ENCODE measurements around the gene FBXW8. TPM values are rescaled to one million over a fixed set of nuclear protein-coding genes. Genes with fewer than 3 reads are reported as not detected.
A peak's percentile ranks its signal among the peaks of the same experiment; 100 is the strongest.

Gene FBXW8
- total RNA-seq, 3 donors from 2014 or later (not counting 1 experiment from before 2014, with no cell fraction given) = 11.5 to 16.0 (median 13.5) TPM

DNA sequence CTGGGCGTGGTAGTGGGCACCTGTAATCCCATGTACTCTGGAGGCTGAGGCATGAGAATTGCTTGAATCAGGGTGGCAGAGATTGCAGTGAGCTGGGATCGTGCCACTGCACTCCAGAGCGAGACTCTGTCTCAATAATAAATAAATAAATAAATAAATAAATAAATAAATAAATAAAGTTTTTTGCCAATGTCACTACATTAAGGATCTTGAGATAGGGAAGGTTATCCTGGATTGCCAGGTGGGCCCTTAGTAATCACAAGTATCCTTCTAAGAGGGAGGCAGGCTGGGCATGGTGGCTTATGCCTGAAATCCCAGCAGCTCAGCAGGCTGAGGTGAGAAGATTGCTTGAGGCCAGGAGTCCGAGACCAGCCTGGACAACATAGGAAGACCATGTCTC is 4.5 kb upstream of the FBXW8 start:
- H3K27me3 ChIP-seq (ENCODE audit: control insufficient read depth, insufficient read depth, low read length) = no peaks in the 10 kb centered on the region
- Mint-ChIP-seq H3K27ac (no peak overlapping the region), H3K4me3 (no peak overlapping the region), H3K4me1 (peaks cover 5 to 6% of the 10 kb centered on the region in 2 donors), H3K9me3 (no peaks in the 10 kb centered on the region), H3K27me3 (ENCODE audit: low read depth in 2 of 2) (peaks cover 17 to 21% of the 10 kb centered on the region in 2 donors), H3K36me3 (no peaks in the 10 kb centered on the region)
- H3K9me3 ChIP-seq (ENCODE audit: control insufficient read depth, insufficient read depth, low read length) = no peaks in the 10 kb centered on the region
- intact Hi-C loops (cut with micrococcal nuclease) = no loop called here
- H3K36me3 ChIP-seq (ENCODE audit: control insufficient read depth, insufficient read depth, low read length) = no peaks in the 10 kb centered on the region
- 92% methylated on average over 2 of the region's 4 CpGs for WGBS (ENCODE audit: insufficient coverage)
- ATAC-seq (no peak), DNase-seq (no peak)
- H3K4me3 ChIP-seq (ENCODE audit: low read length) = no peak overlapping the region
- no peak overlapping the region for H3K27ac ChIP-seq (ENCODE audit: low read length)
- peaks cover under 1% of the 10 kb centered on the region for H3K4me1 ChIP-seq (ENCODE audit: control insufficient read depth, insufficient read depth, low read length)
- TF ChIP-seq, protein P1, sequence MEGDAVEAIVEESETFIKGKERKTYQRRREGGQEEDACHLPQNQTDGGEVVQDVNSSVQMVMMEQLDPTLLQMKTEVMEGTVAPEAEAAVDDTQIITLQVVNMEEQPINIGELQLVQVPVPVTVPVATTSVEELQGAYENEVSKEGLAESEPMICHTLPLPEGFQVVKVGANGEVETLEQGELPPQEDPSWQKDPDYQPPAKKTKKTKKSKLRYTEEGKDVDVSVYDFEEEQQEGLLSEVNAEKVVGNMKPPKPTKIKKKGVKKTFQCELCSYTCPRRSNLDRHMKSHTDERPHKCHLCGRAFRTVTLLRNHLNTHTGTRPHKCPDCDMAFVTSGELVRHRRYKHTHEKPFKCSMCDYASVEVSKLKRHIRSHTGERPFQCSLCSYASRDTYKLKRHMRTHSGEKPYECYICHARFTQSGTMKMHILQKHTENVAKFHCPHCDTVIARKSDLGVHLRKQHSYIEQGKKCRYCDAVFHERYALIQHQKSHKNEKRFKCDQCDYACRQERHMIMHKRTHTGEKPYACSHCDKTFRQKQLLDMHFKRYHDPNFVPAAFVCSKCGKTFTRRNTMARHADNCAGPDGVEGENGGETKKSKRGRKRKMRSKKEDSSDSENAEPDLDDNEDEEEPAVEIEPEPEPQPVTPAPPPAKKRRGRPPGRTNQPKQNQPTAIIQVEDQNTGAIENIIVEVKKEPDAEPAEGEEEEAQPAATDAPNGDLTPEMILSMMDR (IDR thresholded peaks at IDR 0.05) = no peak

DNA sequence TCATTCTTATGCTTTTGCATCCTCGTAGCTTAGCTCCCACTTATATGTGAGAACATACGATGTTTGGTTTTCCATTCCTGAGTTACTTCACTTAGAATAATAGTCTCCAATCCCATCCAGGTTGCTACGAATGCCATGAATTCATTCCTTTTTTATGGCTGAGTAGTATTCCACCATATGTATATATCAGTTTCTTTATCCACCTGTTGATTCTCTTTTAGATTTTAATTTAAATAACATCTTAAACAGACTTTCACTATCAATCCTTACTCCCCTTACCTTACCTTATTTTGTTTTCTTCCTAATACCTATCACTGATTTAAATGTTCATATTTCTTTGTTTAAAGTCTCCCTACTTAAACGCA is 488 bp upstream of the FBXW8 start:
- Mint-ChIP-seq H3K9me3 (no peaks in the 10 kb centered on the region), H3K4me3 (peak overlapping the region; percentile 90), H3K27me3 (ENCODE audit: low read depth in 2 of 2) (peaks cover 0 to 3% of the 10 kb centered on the region in 2 donors), H3K27ac (peak overlapping the region; percentile 25 to 58), H3K36me3 (no peaks in the 10 kb centered on the region), H3K4me1 (peaks cover 21 to 26% of the 10 kb centered on the region in 2 donors)
- WGBS (ENCODE audit: insufficient coverage) = 64% methylated on average over 3 of the region's 4 CpGs
- H3K27ac ChIP-seq (ENCODE audit: low read length) = no peak overlapping the region
- DNase-seq (no peak), ATAC-seq (no peak)
- peak overlapping the region; percentile 48 for H3K4me3 ChIP-seq (ENCODE audit: low read length)
- H3K36me3 ChIP-seq (ENCODE audit: control insufficient read depth, insufficient read depth, low read length) = no peaks in the 10 kb centered on the region
- H3K9me3 ChIP-seq (ENCODE audit: control insufficient read depth, insufficient read depth, low read length) = no peaks in the 10 kb centered on the region
- peaks cover 11% of the 10 kb centered on the region for H3K4me1 ChIP-seq (ENCODE audit: control insufficient read depth, insufficient read depth, low read length)
- intact Hi-C loops (cut with micrococcal nuclease) = no loop called here
- H3K27me3 ChIP-seq (ENCODE audit: control insufficient read depth, insufficient read depth, low read length) = no peaks in the 10 kb centered on the region
- TF ChIP-seq, protein P1 (IDR thresholded peaks at IDR 0.05) = no peak

DNA sequence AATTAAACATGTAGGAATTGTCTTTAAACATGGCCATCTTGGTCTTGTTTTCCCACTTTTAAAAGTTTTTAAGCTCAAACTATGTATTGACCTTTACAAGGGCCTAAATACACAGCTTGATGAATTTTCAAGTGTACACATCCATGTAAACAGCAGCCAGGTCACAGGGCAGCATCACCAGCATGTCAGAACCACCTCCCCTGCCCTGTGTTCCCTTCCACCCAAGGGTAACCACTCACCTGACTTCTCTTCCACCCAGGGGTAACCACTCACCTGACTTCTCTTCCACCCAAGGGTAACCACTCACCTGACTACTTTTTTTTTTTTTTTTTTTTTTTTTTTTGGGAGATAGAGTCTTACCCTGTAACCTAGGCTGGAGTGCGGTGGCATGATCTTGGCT is 4.6 kb downstream of the FBXW8 start:
- WGBS (ENCODE audit: insufficient coverage) = 100% methylated on average over 1 of the region's 1 CpG
- H3K4me3 ChIP-seq (ENCODE audit: low read length) = no peak overlapping the region
- Mint-ChIP-seq H3K27ac (peak overlapping the region; percentile 78 to 94), H3K4me3 (no peak overlapping the region), H3K9me3 (peaks cover 0 to 2% of the 10 kb centered on the region in 2 donors), H3K36me3 (no peaks in the 10 kb centered on the region), H3K4me1 (peaks cover 55 to 64% of the 10 kb centered on the region in 2 donors), H3K27me3 (ENCODE audit: low read depth in 2 of 2) (peaks cover 0 to 3% of the 10 kb centered on the region in 2 donors)
- DNase-seq = no peak
- intact Hi-C loops (cut with micrococcal nuclease) = no loop called here
- H3K4me1 ChIP-seq (ENCODE audit: control insufficient read depth, insufficient read depth, low read length) = peaks cover 25% of the 10 kb centered on the region
- no peak for ATAC-seq
- TF ChIP-seq, protein P1 (IDR thresholded peaks at IDR 0.05) = no peak
- no peaks in the 10 kb centered on the region for H3K36me3 ChIP-seq (ENCODE audit: control insufficient read depth, insufficient read depth, low read length)
- H3K27me3 ChIP-seq (ENCODE audit: control insufficient read depth, insufficient read depth, low read length) = no peaks in the 10 kb centered on the region
- no peak overlapping the region for H3K27ac ChIP-seq (ENCODE audit: low read length)
- H3K9me3 ChIP-seq (ENCODE audit: control insufficient read depth, insufficient read depth, low read length) = no peaks in the 10 kb centered on the region

DNA sequence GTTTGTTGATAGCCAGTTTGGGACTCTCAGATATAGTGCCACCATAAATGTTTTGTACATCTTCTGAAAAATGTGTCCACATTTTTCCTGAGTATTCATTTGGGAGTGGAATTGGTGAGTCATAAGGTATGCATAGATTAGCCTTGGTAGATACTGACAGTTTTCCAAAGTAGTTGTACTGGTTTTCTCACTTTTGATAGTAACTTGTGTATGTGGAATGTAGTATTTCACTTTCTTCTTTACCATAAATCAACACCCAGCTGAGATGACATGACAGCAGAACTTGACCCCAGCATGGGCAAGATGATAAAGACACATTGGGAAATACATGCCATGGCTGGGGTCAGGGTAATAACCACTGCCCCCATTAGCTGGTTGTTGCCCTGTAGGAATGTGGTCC is 5.4 kb downstream of the FBXW8 start:
- Histone ChIP-seq H3K36me3 (ENCODE audit: control insufficient read depth, insufficient read depth, low read length) (no peaks in the 10 kb centered on the region), H3K4me1 (ENCODE audit: control insufficient read depth, insufficient read depth, low read length) (peaks cover 31% of the 10 kb centered on the region), H3K4me3 (ENCODE audit: low read length) (no peak overlapping the region), H3K9me3 (ENCODE audit: control insufficient read depth, insufficient read depth, low read length) (no peaks in the 10 kb centered on the region), H3K27ac (ENCODE audit: low read length) (peak overlapping the region; percentile 37), H3K27me3 (ENCODE audit: control insufficient read depth, insufficient read depth, low read length) (no peaks in the 10 kb centered on the region)
- TF ChIP-seq, protein P1 (IDR thresholded peaks at IDR 0.05) = no peak
- Mint-ChIP-seq H3K36me3 (no peaks in the 10 kb centered on the region), H3K27me3 (ENCODE audit: low read depth in 2 of 2) (peaks cover 0 to 3% of the 10 kb centered on the region in 2 donors), H3K9me3 (peaks cover 0 to 2% of the 10 kb centered on the region in 2 donors), H3K4me1 (peaks cover 59 to 68% of the 10 kb centered on the region in 2 donors), H3K4me3 (no peak overlapping the region), H3K27ac (peak overlapping the region; percentile 78 to 94)
- intact Hi-C loops (cut with micrococcal nuclease) = loop anchor here (1.0 to 2.0 kb wide), 4 partner anchors 8 to 213 kb away; partner anchors contain the start of genes RNFT2 and SPRING1
- no peak for ATAC-seq
- no peak for DNase-seq
